HG03280 (cell line): ENCODE measurements around the gene GLRA1.
"Not testable (repeated sequence)": the region's sequence is repeated elsewhere in the genome, so short reads cannot be mapped to it uniquely, and the experiment has no call there.

Source experiments
- ATAC-seq: cut with Tn5 transposase; IDR thresholded peaks from one replicate; pipeline ENCODE4 v1.9.1; 2021; ENCODE audit warnings: mild to moderate bottlenecking, moderate library complexity; ENCODE audit not compliant: unreplicated experiment

The GLRA1 gene

GRCh38 chr5:151917904-151918303 lies 6.7 kb downstream of the GLRA1 start:
- ATAC-seq = no peak

GRCh38 chr5:151913425-151913824 lies 11.2 kb downstream of the GLRA1 start:
- no peak for ATAC-seq

GRCh38 chr5:151912360-151912759 lies 12.3 kb downstream of the GLRA1 start:
- ATAC-seq = no peak

- ATAC-seq = no peak
Observed at GRCh38 chr5:151911011-151911410, 13.6 kb downstream of the GLRA1 start.

- ATAC-seq = no peak
Observed at GRCh38 chr5:151909628-151910027, 15.0 kb downstream of the GLRA1 start.

GRCh38 chr5:151906246-151906645 lies 18.4 kb downstream of the GLRA1 start:
- no peak for ATAC-seq

GRCh38 chr5:151905557-151905961 lies 19.1 kb downstream of the GLRA1 start:
- no peak for ATAC-seq

- no peak for ATAC-seq
Observed at GRCh38 chr5:151904909-151905308, 19.7 kb downstream of the GLRA1 start.

- ATAC-seq = no peak
Observed at GRCh38 chr5:151904127-151904526, 20.5 kb downstream of the GLRA1 start.

- peak; percentile 85 for ATAC-seq
Observed at GRCh38 chr5:151903243-151903653, 21.4 kb downstream of the GLRA1 start.

- ATAC-seq = no peak
Observed at GRCh38 chr5:151902215-151902614, 22.4 kb downstream of the GLRA1 start.

GRCh38 chr5:151901611-151902010 lies 23.0 kb downstream of the GLRA1 start:
- ATAC-seq = no peak

- no peak for ATAC-seq
Observed at GRCh38 chr5:151900891-151901290, 23.8 kb downstream of the GLRA1 start.

- ATAC-seq = no peak
Observed at GRCh38 chr5:151899399-151899798, 25.3 kb downstream of the GLRA1 start.

GRCh38 chr5:151897896-151898295 lies 26.8 kb downstream of the GLRA1 start:
- no peak for ATAC-seq

GRCh38 chr5:151897020-151897552 lies 27.6 kb downstream of the GLRA1 start:
- no peak for ATAC-seq

- no peak for ATAC-seq
Observed at GRCh38 chr5:151896031-151896691, 28.5 kb downstream of the GLRA1 start.

GRCh38 chr5:151895660-151896030 lies 29.0 kb downstream of the GLRA1 start:
- ATAC-seq = no peak

GRCh38 chr5:151893485-151893884 lies 31.2 kb downstream of the GLRA1 start:
- not testable (repeated sequence) for ATAC-seq

- ATAC-seq = no peak
Observed at GRCh38 chr5:151892393-151892792, 32.3 kb downstream of the GLRA1 start.

- ATAC-seq = no peak
Observed at GRCh38 chr5:151890299-151890698, 34.4 kb downstream of the GLRA1 start.

GRCh38 chr5:151889614-151890013 lies 35.0 kb downstream of the GLRA1 start:
- no peak for ATAC-seq
